PFSK-1 (cell line): ENCODE data around the gene NLRP12. TPM values are rescaled to one million over a fixed set of nuclear protein-coding genes. Genes with fewer than 3 reads are reported as not detected.

ENCODE experiments used
- FOXP2 ChIP-seq: optimal IDR thresholded peaks from 2 replicates; pipeline ENCODE3; 2011; ENCODE audit warnings: borderline replicate concordance, control low read depth, inconsistent platforms; ENCODE audit not compliant: insufficient read depth; ENCODE audit errors: extremely low read length, extremely low read depth
- POLR2AphosphoS5 ChIP-seq: IDR thresholded peaks from 2 replicates; pipeline ENCODE4 v1.6.1; 2012; ENCODE audit warnings: low read depth, mild to moderate bottlenecking, control low read depth, low read length, moderate library complexity
- SIN3A ChIP-seq: IDR thresholded peaks from 2 replicates; pipeline ENCODE4 v1.6.1; 2012; ENCODE audit warnings: mild to moderate bottlenecking, low read length, moderate library complexity, borderline replicate concordance; ENCODE audit not compliant: insufficient read depth
- TAF1 ChIP-seq: IDR thresholded peaks from 2 replicates; pipeline ENCODE4 v1.6.1; 2012; ENCODE audit warnings: low read length, control low read depth, borderline replicate concordance; ENCODE audit not compliant: insufficient read depth
- polyA plus RNA-seq: library from polyadenylated mRNA; unstranded; fragments of >200 nt; gene quantifications from one replicate; pipeline ENCODE4 v1.2.1, GENCODE V29; 2012; ENCODE audit warnings: low read depth, missing spikeins; ENCODE audit not compliant: insufficient read length
- TF ChIP-seq, protein P1 (sequence below), 2 experiments: IDR thresholded peaks; 2 replicates each; pipeline versions ENCODE4 v1.6.1 to v1.8.0; 2011 to 2012; ENCODE audit warnings: low read depth in 2 of 2, low read length in 2 of 2, control low read depth in 1 of 2, inconsistent platforms in 1 of 2, mild to moderate bottlenecking in 1 of 2, moderate library complexity in 1 of 2; ENCODE audit not compliant: insufficient read depth in 1 of 2

NLRP12 gene, protein sequence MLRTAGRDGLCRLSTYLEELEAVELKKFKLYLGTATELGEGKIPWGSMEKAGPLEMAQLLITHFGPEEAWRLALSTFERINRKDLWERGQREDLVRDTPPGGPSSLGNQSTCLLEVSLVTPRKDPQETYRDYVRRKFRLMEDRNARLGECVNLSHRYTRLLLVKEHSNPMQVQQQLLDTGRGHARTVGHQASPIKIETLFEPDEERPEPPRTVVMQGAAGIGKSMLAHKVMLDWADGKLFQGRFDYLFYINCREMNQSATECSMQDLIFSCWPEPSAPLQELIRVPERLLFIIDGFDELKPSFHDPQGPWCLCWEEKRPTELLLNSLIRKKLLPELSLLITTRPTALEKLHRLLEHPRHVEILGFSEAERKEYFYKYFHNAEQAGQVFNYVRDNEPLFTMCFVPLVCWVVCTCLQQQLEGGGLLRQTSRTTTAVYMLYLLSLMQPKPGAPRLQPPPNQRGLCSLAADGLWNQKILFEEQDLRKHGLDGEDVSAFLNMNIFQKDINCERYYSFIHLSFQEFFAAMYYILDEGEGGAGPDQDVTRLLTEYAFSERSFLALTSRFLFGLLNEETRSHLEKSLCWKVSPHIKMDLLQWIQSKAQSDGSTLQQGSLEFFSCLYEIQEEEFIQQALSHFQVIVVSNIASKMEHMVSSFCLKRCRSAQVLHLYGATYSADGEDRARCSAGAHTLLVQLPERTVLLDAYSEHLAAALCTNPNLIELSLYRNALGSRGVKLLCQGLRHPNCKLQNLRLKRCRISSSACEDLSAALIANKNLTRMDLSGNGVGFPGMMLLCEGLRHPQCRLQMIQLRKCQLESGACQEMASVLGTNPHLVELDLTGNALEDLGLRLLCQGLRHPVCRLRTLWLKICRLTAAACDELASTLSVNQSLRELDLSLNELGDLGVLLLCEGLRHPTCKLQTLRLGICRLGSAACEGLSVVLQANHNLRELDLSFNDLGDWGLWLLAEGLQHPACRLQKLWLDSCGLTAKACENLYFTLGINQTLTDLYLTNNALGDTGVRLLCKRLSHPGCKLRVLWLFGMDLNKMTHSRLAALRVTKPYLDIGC
- polyA plus RNA-seq, result not detected

DNA sequence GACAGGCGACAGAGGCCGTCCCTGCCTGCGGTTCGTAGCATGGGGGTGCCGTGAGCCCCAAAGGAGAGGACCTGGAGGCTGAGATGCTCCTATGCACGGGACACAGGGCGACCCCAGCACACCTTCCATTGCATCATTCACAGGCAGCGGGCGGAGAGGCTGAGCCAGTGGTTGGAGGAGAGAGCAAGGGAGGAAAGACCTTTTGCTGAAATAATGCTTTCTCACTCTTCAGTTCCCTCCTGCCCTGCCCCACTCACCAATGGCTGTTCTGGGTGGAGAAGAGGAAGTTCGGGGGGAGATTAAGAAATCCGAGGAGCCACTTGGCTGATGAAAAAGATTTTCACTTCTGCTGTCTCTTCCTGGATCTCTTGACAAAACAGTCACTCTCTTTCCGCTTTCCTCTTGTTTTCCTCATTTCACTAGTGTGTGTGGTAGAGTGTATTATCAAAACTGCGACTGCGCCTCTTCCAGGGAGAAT, at the start of gene NLRP12:
TSS of gene NLRP12 (minus strand) at position 181 of the 478 bp plus-strand sequence. CDS start at position 41, 140 bp downstream.
- TF ChIP-seq POLR2AphosphoS5 (no peak), TAF1 (no peak), SIN3A (no peak), FOXP2 (no peak)
- TF ChIP-seq, protein P1, sequence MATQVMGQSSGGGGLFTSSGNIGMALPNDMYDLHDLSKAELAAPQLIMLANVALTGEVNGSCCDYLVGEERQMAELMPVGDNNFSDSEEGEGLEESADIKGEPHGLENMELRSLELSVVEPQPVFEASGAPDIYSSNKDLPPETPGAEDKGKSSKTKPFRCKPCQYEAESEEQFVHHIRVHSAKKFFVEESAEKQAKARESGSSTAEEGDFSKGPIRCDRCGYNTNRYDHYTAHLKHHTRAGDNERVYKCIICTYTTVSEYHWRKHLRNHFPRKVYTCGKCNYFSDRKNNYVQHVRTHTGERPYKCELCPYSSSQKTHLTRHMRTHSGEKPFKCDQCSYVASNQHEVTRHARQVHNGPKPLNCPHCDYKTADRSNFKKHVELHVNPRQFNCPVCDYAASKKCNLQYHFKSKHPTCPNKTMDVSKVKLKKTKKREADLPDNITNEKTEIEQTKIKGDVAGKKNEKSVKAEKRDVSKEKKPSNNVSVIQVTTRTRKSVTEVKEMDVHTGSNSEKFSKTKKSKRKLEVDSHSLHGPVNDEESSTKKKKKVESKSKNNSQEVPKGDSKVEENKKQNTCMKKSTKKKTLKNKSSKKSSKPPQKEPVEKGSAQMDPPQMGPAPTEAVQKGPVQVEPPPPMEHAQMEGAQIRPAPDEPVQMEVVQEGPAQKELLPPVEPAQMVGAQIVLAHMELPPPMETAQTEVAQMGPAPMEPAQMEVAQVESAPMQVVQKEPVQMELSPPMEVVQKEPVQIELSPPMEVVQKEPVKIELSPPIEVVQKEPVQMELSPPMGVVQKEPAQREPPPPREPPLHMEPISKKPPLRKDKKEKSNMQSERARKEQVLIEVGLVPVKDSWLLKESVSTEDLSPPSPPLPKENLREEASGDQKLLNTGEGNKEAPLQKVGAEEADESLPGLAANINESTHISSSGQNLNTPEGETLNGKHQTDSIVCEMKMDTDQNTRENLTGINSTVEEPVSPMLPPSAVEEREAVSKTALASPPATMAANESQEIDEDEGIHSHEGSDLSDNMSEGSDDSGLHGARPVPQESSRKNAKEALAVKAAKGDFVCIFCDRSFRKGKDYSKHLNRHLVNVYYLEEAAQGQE (IDR thresholded peaks at IDR 0.05; ENCODE audit: insufficient read depth in 1 of 2, low read depth in 2 of 2, low read length in 2 of 2), result no peak

DNA sequence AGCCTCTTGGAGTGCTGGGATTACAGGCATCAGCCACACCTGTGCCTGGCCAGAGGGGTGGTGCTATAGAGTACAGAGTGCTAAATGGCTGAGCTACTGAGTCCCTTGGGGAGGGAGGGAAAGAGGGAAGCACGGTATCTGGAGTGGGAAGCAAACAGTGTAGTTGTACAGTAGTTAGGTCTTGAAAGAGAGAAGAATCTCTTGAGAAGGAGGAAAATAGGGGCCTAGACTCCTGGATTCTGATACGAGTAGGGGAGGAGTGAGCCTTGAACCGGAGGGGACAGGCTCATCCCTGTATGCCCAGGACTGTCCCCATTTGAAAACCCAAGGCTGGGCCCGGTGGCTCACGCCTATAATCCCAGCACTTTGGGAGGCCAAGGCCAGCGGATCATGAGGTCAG, 48.6 kb upstream of the NLRP12 start:
- TF ChIP-seq, protein P1 (IDR thresholded peaks at IDR 0.05; ENCODE audit: insufficient read depth in 1 of 2, low read depth in 2 of 2, low read length in 2 of 2), result no peak
- TF ChIP-seq FOXP2 (no peak), TAF1 (no peak), SIN3A (no peak), POLR2AphosphoS5 (no peak)

DNA sequence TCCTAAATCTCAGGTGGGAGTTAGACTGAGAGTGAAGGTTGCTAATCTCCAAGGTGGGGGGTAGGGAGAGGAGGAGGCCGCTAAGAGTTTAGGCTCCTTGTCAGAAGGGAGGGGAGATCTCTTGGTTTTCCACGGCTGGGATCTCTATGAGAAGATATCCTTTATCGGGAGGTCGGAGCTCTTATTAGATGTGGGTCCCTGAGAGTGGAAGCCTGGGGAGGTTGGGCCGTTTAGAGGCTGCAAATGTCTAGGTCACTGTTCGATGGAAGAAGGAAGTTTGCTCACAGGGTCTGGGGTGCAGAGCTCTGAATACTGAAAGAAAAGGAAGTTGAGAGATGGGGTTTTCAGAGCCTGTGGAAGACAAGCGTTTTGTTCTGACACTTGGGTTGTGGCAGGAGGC, 47.3 kb upstream of the NLRP12 start:
- TF ChIP-seq SIN3A, result no peak
- no peak for TF ChIP-seq POLR2AphosphoS5
- TF ChIP-seq FOXP2, result no peak
- no peak for TF ChIP-seq TAF1
- TF ChIP-seq, protein P1 (IDR thresholded peaks at IDR 0.05; ENCODE audit: insufficient read depth in 1 of 2, low read depth in 2 of 2, low read length in 2 of 2), result no peak

DNA sequence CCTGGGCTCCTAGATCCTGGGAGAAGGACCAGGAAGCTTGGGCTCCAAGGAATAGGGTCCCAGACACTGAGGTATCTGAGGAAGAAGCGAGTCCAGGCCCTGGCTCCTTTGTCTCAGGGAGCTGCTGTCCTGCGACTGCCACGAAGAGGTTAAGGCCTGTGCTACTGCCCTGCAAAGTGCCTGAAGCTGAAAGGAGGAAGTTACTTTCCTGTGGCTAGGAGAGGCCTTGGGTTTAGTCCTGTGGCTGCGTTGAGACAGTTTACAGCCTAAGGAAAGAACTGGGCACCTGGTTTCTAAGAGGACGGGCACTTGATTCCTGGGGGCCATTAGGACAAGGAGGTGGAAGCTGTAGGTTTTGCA, 46.4 kb upstream of the NLRP12 start:
- TF ChIP-seq FOXP2, result no peak
- TF ChIP-seq POLR2AphosphoS5, result no peak
- no peak for TF ChIP-seq TAF1
- no peak for TF ChIP-seq SIN3A
- TF ChIP-seq, protein P1 (IDR thresholded peaks at IDR 0.05; ENCODE audit: insufficient read depth in 1 of 2, low read depth in 2 of 2, low read length in 2 of 2), result no peak
